IMR-90 (cell line): ENCODE measurements around the gene SLC29A3. TPM values are rescaled to one million over a fixed set of nuclear protein-coding genes. Genes with fewer than 3 reads are reported as not detected.
"Not testable (repeated sequence)": the region's sequence is repeated elsewhere in the genome, so short reads cannot be mapped to it uniquely, and the experiment has no call there.

Source experiments
- ATAC-seq: fragments of 200-7000 bp; cut with Tn5 transposase; 2 replicates; pipeline ENCODE4 v1.9.1; 2020; ENCODE audit warnings: low read depth, mild to moderate bottlenecking, moderate library complexity
- BruUV-seq: library from RNA; stranded (reverse); fragments of 400-500 nt; replicated peaks from 2 replicates; lab custom pipeline; 2021; lab: Mats Ljungman, UMichigan
- CTCF ChIA-PET: fragments of 300-600 bp; formaldehyde crosslinking; extraction: SDS; loops from one replicate; lab custom pipeline; 2021; ENCODE audit warnings: antibody characterized with exemption; lab: Yijun Ruan, JAX
- POLR2A ChIA-PET: fragments of 300-600 bp; sonication (Branson Sonifier 250); formaldehyde crosslinking; loops from one replicate; lab custom pipeline; 2022; ENCODE audit warnings: antibody characterized with exemption; ENCODE audit not compliant: unreplicated experiment; lab: Charles Lee
- DNase-seq: peaks from one replicate; pipeline ENCODE4 v3.0.0; 2013
- H2AFZ ChIP-seq: replicated peaks from 2 replicates; pipeline ENCODE3; 2013; ENCODE audit warnings: low read length, mild to moderate bottlenecking; ENCODE audit not compliant: poor library complexity
- H2AK5ac ChIP-seq: 2 replicates; pipeline ENCODE4 v1.6.1; 2013; ENCODE audit warnings: low read depth, low read length, inconsistent platforms
- H2AK9ac ChIP-seq: replicated peaks from 2 replicates; pipeline ENCODE3; 2013; ENCODE audit warnings: mild to moderate bottlenecking, low read depth, low read length, moderate library complexity; ENCODE audit not compliant: poor library complexity
- H2BK120ac ChIP-seq: 2 replicates; pipeline ENCODE4 v1.6.1; 2013; ENCODE audit warnings: low read depth, low read length, inconsistent platforms
- H2BK15ac ChIP-seq: 3 replicates; pipeline ENCODE4 v1.6.1; 2013; ENCODE audit warnings: low read depth, low read length, inconsistent platforms
- H2BK20ac ChIP-seq: 2 replicates; pipeline ENCODE4 v1.6.1; 2013; ENCODE audit warnings: low read depth, mild to moderate bottlenecking, inconsistent platforms, low read length, moderate library complexity
- H2BK5ac ChIP-seq: 2 replicates; pipeline ENCODE4 v1.6.1; 2013; ENCODE audit warnings: mild to moderate bottlenecking, low read depth, low read length, inconsistent platforms; ENCODE audit not compliant: poor library complexity, severe bottlenecking
- H3K14ac ChIP-seq: replicated peaks from 2 replicates; pipeline ENCODE4 v1.6.1; 2013; ENCODE audit warnings: low read depth, low read length, inconsistent platforms
- H3K18ac ChIP-seq: 2 replicates; pipeline ENCODE4 v1.6.1; 2013; ENCODE audit warnings: low read depth, low read length, control low read depth
- H3K23ac ChIP-seq: 2 replicates; pipeline ENCODE4 v1.6.1; 2013; ENCODE audit warnings: low read depth, low read length, inconsistent platforms
- H3K27ac ChIP-seq: 2 replicates; pipeline ENCODE4 v1.5.1; 2013; ENCODE audit warnings: mild to moderate bottlenecking, control low read depth, low read length; ENCODE audit not compliant: insufficient read depth
- H3K27me3 ChIP-seq: 2 replicates; pipeline ENCODE4 v1.6.1; 2013; ENCODE audit warnings: low read length; ENCODE audit not compliant: control insufficient read depth, insufficient read depth
- H3K36me3 ChIP-seq: 2 replicates; pipeline ENCODE4 v1.6.1; 2013; ENCODE audit warnings: low read length, mixed read lengths; ENCODE audit not compliant: control insufficient read depth, insufficient read depth
- H3K4ac ChIP-seq: 2 replicates; pipeline ENCODE4 v1.6.1; 2013; ENCODE audit warnings: low read depth, low read length, inconsistent platforms
- H3K4me1 ChIP-seq: 2 replicates; pipeline ENCODE4 v1.6.1; 2013; ENCODE audit warnings: low read length, mixed read lengths; ENCODE audit not compliant: control insufficient read depth, insufficient read depth
- H3K4me2 ChIP-seq: 2 replicates; pipeline ENCODE4 v1.6.1; 2013; ENCODE audit warnings: low read depth, mild to moderate bottlenecking, control low read depth, low read length, moderate library complexity
- H3K4me3 ChIP-seq: 2 replicates; pipeline ENCODE4 v1.5.1; 2013; ENCODE audit warnings: low read depth, mild to moderate bottlenecking, control low read depth, low read length, moderate library complexity; ENCODE audit not compliant: insufficient read depth
- H3K56ac ChIP-seq: 2 replicates; pipeline ENCODE4 v1.6.1; 2013; ENCODE audit warnings: low read length, inconsistent platforms; ENCODE audit not compliant: insufficient read depth; ENCODE audit errors: extremely low read depth
- H3K79me1 ChIP-seq, 2 experiments: 2 replicates each; pipeline ENCODE4 v1.6.1; 2013; ENCODE audit warnings: low read length in 2 of 2, inconsistent platforms in 1 of 2, low read depth in 1 of 2
- H3K9ac ChIP-seq: 2 replicates; pipeline ENCODE4 v1.6.1; 2013; ENCODE audit warnings: low read depth, low read length, control low read depth
- H3K9me1 ChIP-seq: 2 replicates; pipeline ENCODE4 v1.6.1; 2013; ENCODE audit warnings: low read length, inconsistent platforms; ENCODE audit not compliant: insufficient read depth
- H3K9me3 ChIP-seq: 2 replicates; pipeline ENCODE4 v1.6.1; 2013; ENCODE audit warnings: low read length; ENCODE audit not compliant: control insufficient read depth, insufficient read depth
- H4K20me1 ChIP-seq: 2 replicates; pipeline ENCODE4 v1.6.1; 2013; ENCODE audit warnings: low read length, inconsistent platforms; ENCODE audit not compliant: insufficient read depth
- H4K5ac ChIP-seq: 2 replicates; pipeline ENCODE4 v1.6.1; 2013; ENCODE audit warnings: mild to moderate bottlenecking, low read depth, low read length, control low read depth
- H4K8ac ChIP-seq, 2 experiments: 2 replicates each; pipeline ENCODE4 v1.6.1; 2013; ENCODE audit warnings: low read depth in 2 of 2, low read length in 2 of 2, control low read depth in 1 of 2, inconsistent platforms in 1 of 2
- H4K91ac ChIP-seq: 2 replicates; pipeline ENCODE4 v1.6.1; 2013; ENCODE audit warnings: low read depth, low read length, inconsistent platforms; ENCODE audit not compliant: insufficient read depth
- WGBS, 2 experiments: methylation state at CpG; one replicate each; pipeline versions ENCODE4 v1.1.5 to v1.1.7; 2013; ENCODE audit warnings: missing lambda C conversion rate in 2 of 2; ENCODE audit not compliant: insufficient read length in 1 of 2; ENCODE audit errors: extremely low coverage in 2 of 2; 5-methylcytosine and 5-hydroxymethylcytosine counted together
- dilution Hi-C: fragments of 300-500 bp; cut with HindIII; formaldehyde crosslinking; loops from one replicate; pipeline ENCODE4 v1.14.3; 2018; ENCODE audit warnings: low sequenced_read_pairs; ENCODE audit not compliant: unreplicated experiment
- in situ Hi-C: fragments of 300-500 bp; cut with MboI; formaldehyde crosslinking; loops from 3 replicates; pipeline ENCODE4 v1.14.3; 2019; ENCODE audit warnings: low sequenced_read_pairs, inconsistent platforms, mixed read lengths
- intact Hi-C: fragments of 100-400 bp; cut with micrococcal nuclease; formaldehyde crosslinking; loops from 2 replicates; pipeline ENCODE4 v1.10.0; 2022
- polyA plus RNA-seq, 3 experiments: library from polyadenylated mRNA; depleted of rRNA; stranded (reverse); fragments of >200 nt; gene quantifications; 2 replicates each; pipeline ENCODE4 v1.2.3, GENCODE V29; 2012; ENCODE audit warnings: low replicate concordance in 1 of 3
- total RNA-seq: library from RNA; depleted of rRNA; stranded (reverse); fragments of >200 nt; gene quantifications from 2 replicates; pipeline ENCODE4 v1.2.3, GENCODE V29; 2012

SLC29A3 gene
- total and polyA plus RNA-seq, 2 of the 4 experiments (the other 2 are of a cell fraction): 0.72 to 3.0 TPM

DNA sequence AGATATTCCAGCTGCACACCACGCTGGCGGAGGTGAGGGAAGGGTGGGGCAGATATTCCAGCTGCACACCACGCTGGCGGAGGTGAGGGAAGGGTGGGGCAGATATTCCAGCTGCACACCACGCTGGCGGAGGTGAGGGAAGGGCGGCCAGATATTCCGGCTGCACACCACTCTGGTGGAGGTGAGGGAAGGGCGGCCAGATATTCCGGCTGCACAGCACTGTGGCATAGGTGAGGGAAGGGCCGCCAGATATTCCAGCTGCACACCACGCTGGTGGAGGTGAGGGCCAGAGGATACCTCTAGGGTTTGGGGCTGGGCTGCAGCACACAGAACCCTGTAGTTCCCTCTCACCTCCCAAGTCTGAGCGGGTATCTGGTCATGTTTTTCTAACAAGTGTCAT is 22.2 kb upstream of the SLC29A3 start:
- H3K23ac ChIP-seq, CTCF ChIA-PET, H4K91ac ChIP-seq, H3K4me3 ChIP-seq, H2BK5ac ChIP-seq, H4K5ac ChIP-seq, H3K9me3 ChIP-seq, H3K9ac ChIP-seq, H3K79me1 ChIP-seq, BruUV-seq, H3K4ac ChIP-seq, H3K36me3 ChIP-seq, H3K18ac ChIP-seq, POLR2A ChIA-PET, H3K27ac ChIP-seq, H2BK15ac ChIP-seq, H4K8ac ChIP-seq, H3K56ac ChIP-seq, H2AK5ac ChIP-seq, ATAC-seq, H2AK9ac ChIP-seq, H3K14ac ChIP-seq, H2BK120ac ChIP-seq, H2AFZ ChIP-seq, H2BK20ac ChIP-seq, H4K20me1 ChIP-seq, H3K27me3 ChIP-seq, H3K4me1 ChIP-seq, H3K9me1 ChIP-seq, DNase-seq, H3K4me2 ChIP-seq, in situ Hi-C loops, dilution Hi-C loops, intact Hi-C loops: not testable (repeated sequence)
- WGBS, 2 experiments: 100% methylated on average over 3 of the region's 13 CpGs; no CpG with 5 or more reads in 1 of the 2 experiments
